Fibroblast of mammary gland (primary cell): Measurements from ENCODE around the gene KRT10.
A peak's percentile ranks its signal among the peaks of the same experiment; 100 is the strongest.

Experiments used
- DNase-seq: peaks from one replicate; pipeline ENCODE4 v3.0.0-alpha.2; 2010; ENCODE audit warnings: low read depth
- H3K4me3 ChIP-seq: 2 replicates; pipeline ENCODE4 v1.5.1; 2011; ENCODE audit warnings: low read depth, mild to moderate bottlenecking, low read length, moderate library complexity; ENCODE audit not compliant: control insufficient read depth
- CTCF ChIP-seq: conservative IDR thresholded peaks from 2 replicates; pipeline ENCODE4 v1.5.1; 2011; ENCODE audit warnings: low read depth, low read length, inconsistent platforms; ENCODE audit not compliant: control insufficient read depth, insufficient read depth

KRT10 gene

GRCh38 chr17:40809721-40810421 lies 12.5 kb downstream of the KRT10 start:
- H3K4me3 ChIP-seq, result no peak overlapping the region
- DNase-seq, result no peak
- TF ChIP-seq CTCF, result no peak

- no peak for TF ChIP-seq CTCF
- H3K4me3 ChIP-seq, result no peak overlapping the region
- DNase-seq, result no peak
Measured at GRCh38 chr17:40806131-40806530, 16.3 kb downstream of the KRT10 start.

- TF ChIP-seq CTCF, result peak; percentile 87
- DNase-seq, result peak; percentile 69
- H3K4me3 ChIP-seq, result no peak overlapping the region
Measured at GRCh38 chr17:40803617-40804082, 18.8 kb downstream of the KRT10 start.

GRCh38 chr17:40801157-40801556 lies 21.3 kb downstream of the KRT10 start:
- TF ChIP-seq CTCF, result no peak
- H3K4me3 ChIP-seq, result no peak overlapping the region
- no peak for DNase-seq

- DNase-seq, result no peak
- no peak for TF ChIP-seq CTCF
- H3K4me3 ChIP-seq, result no peak overlapping the region
Measured at GRCh38 chr17:40800381-40800780, 22.0 kb downstream of the KRT10 start.

- no peak for DNase-seq
- no peak within 1 kb of the TSS for H3K4me3 ChIP-seq
- TF ChIP-seq CTCF, result no peak
Measured at GRCh38 chr17:40799859-40800258, 22.6 kb downstream of the KRT10 start, which contains the start of gene KRT28. KRT28 (minus strand) TSS chr17:40799959; CDS start chr17:40799893, 66 bp downstream.

GRCh38 chr17:40796846-40797245 lies 25.6 kb downstream of the KRT10 start:
- no peak for TF ChIP-seq CTCF
- no peak for DNase-seq
- H3K4me3 ChIP-seq, result no peak overlapping the region
